ENCODE data around the gene SLC16A8. TPM values are rescaled to one million over a fixed set of nuclear protein-coding genes. Genes with fewer than 3 reads are reported as not detected.

SLC16A8 gene
- total and polyA plus RNA-seq, 9 of the 15 experiments (the other 6 are each of a cell fraction or from before 2014, with no cell fraction given): not detected

DNA sequence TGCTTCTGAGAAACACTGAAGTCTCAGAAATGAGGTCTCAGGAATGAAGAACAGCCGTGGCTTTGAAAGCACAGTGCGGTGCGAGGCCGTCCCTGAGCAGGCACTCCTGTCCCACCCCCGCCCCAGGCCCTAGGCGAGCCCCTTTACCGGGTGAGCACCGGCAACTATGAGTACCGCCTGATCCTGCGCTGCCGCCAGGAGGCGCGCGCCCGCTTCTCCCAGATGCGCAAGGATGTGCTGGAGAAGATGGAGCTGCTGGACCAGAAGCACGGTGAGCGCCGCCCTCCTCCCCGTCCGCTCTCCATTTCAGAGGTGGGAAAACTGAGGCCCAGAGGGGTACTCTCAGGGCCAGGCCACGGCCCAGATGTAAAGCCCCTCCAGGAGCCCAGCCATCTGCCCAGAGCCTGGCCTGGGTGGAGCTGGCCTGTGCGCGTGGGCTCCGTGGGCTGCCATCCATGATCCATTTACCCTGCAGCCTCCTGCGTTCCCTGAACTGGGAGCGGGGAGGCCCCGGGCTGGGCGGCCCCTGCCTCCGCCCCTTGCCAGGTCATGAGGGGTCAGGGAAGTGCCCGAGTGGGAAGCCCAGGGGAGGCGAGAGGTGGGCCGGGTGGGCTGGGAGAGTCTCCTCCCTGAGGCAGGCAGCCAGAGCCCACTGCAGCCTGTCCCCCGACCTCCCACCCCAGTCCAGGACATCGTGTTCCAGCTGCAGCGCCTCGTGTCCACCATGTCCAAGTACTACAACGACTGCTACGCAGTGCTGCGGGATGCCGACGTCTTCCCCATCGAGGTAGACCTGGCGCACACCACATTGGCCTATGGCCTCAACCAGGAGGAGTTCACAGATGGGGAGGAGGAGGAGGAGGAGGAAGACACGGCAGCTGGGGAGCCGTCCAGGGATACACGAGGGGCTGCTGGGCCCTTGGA is 9.5 kb downstream of the SLC16A8 start:
- CTCF ChIA-PET (ENCODE audit: low intra/inter-chr PET ratio): interaction anchor here (0.6 kb wide), 1 partner anchor 224 kb away, joined by 3 read pairs; no protein-coding TSS in a partner anchor
- H3K27me3 ChIP-seq (ENCODE audit: control insufficient read depth in 2 of 2, insufficient read depth in 2 of 2, low read length in 2 of 2): no peaks in the 10 kb centered on the region
- H3K9me1 ChIP-seq (ENCODE audit: control insufficient read depth, insufficient read depth, low read length): no peaks in the 10 kb centered on the region
- in situ Hi-C loops (cut with MboI) (loop anchor here (25.0 kb wide), 2 partner anchors 513 to 938 kb away; partner anchors contain the start of genes APOBEC3C and APOBEC3D), intact Hi-C loops (cut with micrococcal nuclease) (no loop called here)
- no peak overlapping the region for H2AFZ ChIP-seq (ENCODE audit: low read depth, low read length)
- no peaks in the 10 kb centered on the region for H4K20me1 ChIP-seq (replicated peaks; ENCODE audit: control insufficient read depth, insufficient read depth, low read length)
- H3K9me3 ChIP-seq (replicated peaks; ENCODE audit: control insufficient read depth, insufficient read depth, low read depth, low read length): no peaks in the 10 kb centered on the region
- H3K36me3 ChIP-seq (ENCODE audit: control insufficient read depth, insufficient read depth, low read length): no peaks in the 10 kb centered on the region
- H3K79me2 ChIP-seq (ENCODE audit: control insufficient read depth, insufficient read depth, low read length): no peaks in the 10 kb centered on the region
- ATAC-seq (no peak), DNase-seq (ENCODE audit: extremely low read depth in 1 of 4, low spot score in 3 of 4) (no peak), FAIRE-seq (no peak)
- no peak overlapping the region for H3K4me2 ChIP-seq (ENCODE audit: insufficient read depth, low read length)
- H3K4me1 ChIP-seq (replicated peaks in 1 of 2; ENCODE audit: control insufficient read depth in 2 of 2, insufficient read depth in 2 of 2, low read length in 2 of 2): peaks cover 0 to 27% of the 10 kb centered on the region in 2 experiments; a peak in 2 of 5 replicates
- BruUV-seq (replicated peaks): no TSS peak
- no peak overlapping the region for H3K27ac ChIP-seq (ENCODE audit: extremely low read depth, low read depth, low read length)
- POLR2A ChIA-PET: interaction anchor here (0.6 kb wide), 1 partner anchor 40 kb away, joined by 3 read pairs; no protein-coding TSS in a partner anchor
- H3K9ac ChIP-seq (ENCODE audit: insufficient read depth in 1 of 2, low read depth in 2 of 2, low read length in 2 of 2): peak overlapping the region in 1 of 2 experiments; percentile 17; a peak in 1 of 4 replicates
- no peak overlapping the region for H3K4me3 ChIP-seq
- peak; percentile 78 for TF ChIP-seq ZNF263 (CRISPR knock-in tag; IDR thresholded peaks at IDR 0.05; ENCODE audit: borderline replicate concordance)
- TF ChIP-seq, protein P1, sequence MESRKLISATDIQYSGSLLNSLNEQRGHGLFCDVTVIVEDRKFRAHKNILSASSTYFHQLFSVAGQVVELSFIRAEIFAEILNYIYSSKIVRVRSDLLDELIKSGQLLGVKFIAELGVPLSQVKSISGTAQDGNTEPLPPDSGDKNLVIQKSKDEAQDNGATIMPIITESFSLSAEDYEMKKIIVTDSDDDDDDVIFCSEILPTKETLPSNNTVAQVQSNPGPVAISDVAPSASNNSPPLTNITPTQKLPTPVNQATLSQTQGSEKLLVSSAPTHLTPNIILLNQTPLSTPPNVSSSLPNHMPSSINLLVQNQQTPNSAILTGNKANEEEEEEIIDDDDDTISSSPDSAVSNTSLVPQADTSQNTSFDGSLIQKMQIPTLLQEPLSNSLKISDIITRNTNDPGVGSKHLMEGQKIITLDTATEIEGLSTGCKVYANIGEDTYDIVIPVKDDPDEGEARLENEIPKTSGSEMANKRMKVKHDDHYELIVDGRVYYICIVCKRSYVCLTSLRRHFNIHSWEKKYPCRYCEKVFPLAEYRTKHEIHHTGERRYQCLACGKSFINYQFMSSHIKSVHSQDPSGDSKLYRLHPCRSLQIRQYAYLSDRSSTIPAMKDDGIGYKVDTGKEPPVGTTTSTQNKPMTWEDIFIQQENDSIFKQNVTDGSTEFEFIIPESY (CRISPR knock-in tag; IDR thresholded peaks at IDR 0.05): peak; percentile 95
- TF ChIP-seq, protein P2, sequence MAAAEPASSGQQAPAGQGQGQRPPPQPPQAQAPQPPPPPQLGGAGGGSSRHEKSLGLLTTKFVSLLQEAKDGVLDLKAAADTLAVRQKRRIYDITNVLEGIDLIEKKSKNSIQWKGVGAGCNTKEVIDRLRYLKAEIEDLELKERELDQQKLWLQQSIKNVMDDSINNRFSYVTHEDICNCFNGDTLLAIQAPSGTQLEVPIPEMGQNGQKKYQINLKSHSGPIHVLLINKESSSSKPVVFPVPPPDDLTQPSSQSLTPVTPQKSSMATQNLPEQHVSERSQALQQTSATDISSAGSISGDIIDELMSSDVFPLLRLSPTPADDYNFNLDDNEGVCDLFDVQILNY (CRISPR knock-in tag; IDR thresholded peaks at IDR 0.05): no peak
- 74% methylated on average over 21 of the region's 47 CpGs for WGBS (ENCODE audit: insufficient coverage, low coverage, missing lambda C conversion rate)
